A549 (cell line): ENCODE results near the gene IL23A.

Source experiments
- CTCF ChIP-seq: fragments of >200 bp; sonication (Bioruptor Twin); formaldehyde crosslinking; IDR thresholded peaks from 3 replicates; pipeline ENCODE4 v1.5.1; 2016
- EP300 ChIP-seq, 2 experiments: fragments of >200 bp; sonication (Bioruptor Twin); formaldehyde crosslinking; IDR thresholded peaks; 2 replicates in 1 of 2; 3 replicates in 1 of 2; pipeline ENCODE4 v1.6.1; 2016 to 2017
- RCOR1 ChIP-seq: fragments of 150-350 bp; IDR thresholded peaks from 2 replicates; pipeline ENCODE4 v1.6.1; 2014; ENCODE audit warnings: antibody characterized with exemption, low read length, low read depth

- TF ChIP-seq CTCF (no peak), EP300 (IDR thresholded peaks at IDR 0.05) (no peak), RCOR1 (no peak)
Observed at GRCh38 chr12:56321027-56321426, 17.7 kb upstream of the IL23A start.
